Measurements from ENCODE around the gene SIRPB2.

The SIRPB2 gene

GRCh38 chr20:1535420-1536175 lies 44.4 kb upstream of the SIRPB2 start:
- no peak overlapping the region for H3K4me3 ChIP-seq (ENCODE audit: low read depth, low read length)
- DNase-seq (ENCODE audit: low read depth, low spot score) = no peak
- CTCF ChIA-PET = interaction anchor here (1.0 kb wide), 2 partner anchors 8 to 32 kb away, joined by 3 read pairs; no protein-coding TSS in a partner anchor
- POLR2A ChIA-PET = no interaction called here
- no peak for TF ChIP-seq CTCF (IDR thresholded peaks at IDR 0.05; ENCODE audit: insufficient read depth, low read length, missing control alignments)

- ChIA-PET POLR2A (no interaction called here), CTCF (no interaction called here)
- no peak overlapping the region for H3K4me3 ChIP-seq (ENCODE audit: low read depth, low read length)
- no peak for TF ChIP-seq CTCF (IDR thresholded peaks at IDR 0.05; ENCODE audit: insufficient read depth, low read length, missing control alignments)
- no peak for DNase-seq (ENCODE audit: low read depth, low spot score)
These were observed 43.3 kb upstream of the SIRPB2 start for GRCh38 chr20:1534526-1534925.

GRCh38 chr20:1533059-1533458 lies 41.8 kb upstream of the SIRPB2 start:
- no peak for TF ChIP-seq CTCF (IDR thresholded peaks at IDR 0.05; ENCODE audit: insufficient read depth, low read length, missing control alignments)
- DNase-seq (ENCODE audit: low read depth, low spot score) = no peak
- no peak overlapping the region for H3K4me3 ChIP-seq (ENCODE audit: low read depth, low read length)
- ChIA-PET POLR2A (no interaction called here), CTCF (no interaction called here)

- no peak overlapping the region for H3K4me3 ChIP-seq (ENCODE audit: low read depth, low read length)
- POLR2A ChIA-PET = no interaction called here
- CTCF ChIA-PET = no interaction called here
- no peak for DNase-seq (ENCODE audit: low read depth, low spot score)
- no peak for TF ChIP-seq CTCF (IDR thresholded peaks at IDR 0.05; ENCODE audit: insufficient read depth, low read length, missing control alignments)
These were observed 37.6 kb upstream of the SIRPB2 start for GRCh38 chr20:1528811-1529210.

GRCh38 chr20:1527923-1528322 lies 36.7 kb upstream of the SIRPB2 start:
- no peak for DNase-seq (ENCODE audit: low read depth, low spot score)
- ChIA-PET CTCF (interaction anchor here (0.9 kb wide), 1 partner anchor 18 kb away, joined by 3 read pairs; no protein-coding TSS in a partner anchor), POLR2A (no interaction called here)
- TF ChIP-seq CTCF (IDR thresholded peaks at IDR 0.05; ENCODE audit: insufficient read depth, low read length, missing control alignments) = no peak
- H3K4me3 ChIP-seq (ENCODE audit: low read depth, low read length) = no peak overlapping the region

GRCh38 chr20:1526896-1527295 lies 35.7 kb upstream of the SIRPB2 start:
- TF ChIP-seq CTCF (IDR thresholded peaks at IDR 0.05; ENCODE audit: insufficient read depth, low read length, missing control alignments) = no peak
- no peak overlapping the region for H3K4me3 ChIP-seq (ENCODE audit: low read depth, low read length)
- ChIA-PET POLR2A (no interaction called here), CTCF (interaction anchor here (1.5 kb wide), 1 partner anchor 23 kb away, joined by 8 read pairs; no protein-coding TSS in a partner anchor)
- no peak for DNase-seq (ENCODE audit: low read depth, low spot score)
